Medulla oblongata (tissue), 1 donor: ENCODE data around the gene DOCK9.

Experiments used
- DNase-seq: peaks from one replicate; pipeline ENCODE4 v3.0.0-alpha.2; 2015; ENCODE audit errors: extremely low spot score

DOCK9 gene

GRCh38 chr13:98853771-98854221, 124.1 kb downstream of the DOCK9 start:
- no peak for DNase-seq

- no peak for DNase-seq
Observed at GRCh38 chr13:98851276-98851675, 126.6 kb downstream of the DOCK9 start.

DNA sequence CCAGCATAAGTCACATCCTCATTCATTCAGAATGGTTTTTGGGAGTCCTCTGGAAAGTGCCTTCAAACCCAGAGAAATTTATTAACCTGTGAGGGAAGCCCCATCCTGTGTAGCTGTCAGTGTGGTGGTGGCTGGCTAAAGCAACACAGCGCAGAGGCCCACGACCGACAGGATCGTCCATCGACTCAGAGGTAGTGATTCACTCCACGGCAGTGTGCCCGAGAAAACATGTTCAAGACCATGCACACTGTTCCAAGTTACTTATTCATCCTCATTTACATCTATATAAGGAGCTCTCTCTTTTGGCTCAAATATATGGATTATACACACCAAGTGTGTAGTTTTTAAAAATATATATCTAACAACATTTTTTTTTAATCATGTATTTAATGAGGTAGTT, 129.1 kb downstream of the DOCK9 start:
- DNase-seq, result no peak

DNA sequence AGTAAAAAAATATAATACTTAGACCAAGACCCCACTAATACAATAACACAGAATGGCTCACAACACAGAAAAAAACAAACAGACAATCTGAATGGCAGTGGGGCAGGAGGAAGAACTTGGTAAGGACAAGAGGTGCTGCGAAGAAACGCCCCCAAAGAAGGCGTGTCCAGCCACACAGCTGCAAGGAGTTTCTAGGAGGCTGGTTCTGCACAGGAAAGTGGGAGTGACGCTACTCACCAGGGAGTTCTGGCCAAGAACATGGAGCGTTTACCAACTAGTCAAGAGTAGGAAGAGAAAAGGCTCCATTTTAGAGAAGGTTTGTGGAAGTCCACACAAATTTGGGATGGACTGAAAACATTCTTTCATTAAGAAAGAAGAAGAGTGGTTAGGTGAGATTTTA, 130.1 kb downstream of the DOCK9 start:
- DNase-seq, result no peak

DNA sequence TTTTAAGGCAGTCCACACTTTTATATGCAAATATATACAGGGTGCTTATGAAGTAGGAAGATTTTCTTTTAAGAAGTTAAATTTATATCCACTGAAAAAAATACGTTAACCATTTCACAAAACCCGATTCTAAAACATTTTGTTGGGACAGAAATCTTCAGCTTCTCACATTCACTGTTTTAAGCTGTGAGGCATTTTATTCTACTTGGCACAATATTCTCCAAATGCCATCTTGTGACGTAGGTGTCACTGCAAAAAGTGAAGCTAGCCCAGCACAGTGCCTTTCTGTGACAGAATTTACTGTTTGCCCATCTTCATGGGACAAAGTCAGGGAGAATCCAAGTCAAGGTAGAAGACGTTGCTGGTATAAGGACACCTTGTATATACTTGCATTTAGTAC, 130.9 kb downstream of the DOCK9 start:
- no peak for DNase-seq

DNA sequence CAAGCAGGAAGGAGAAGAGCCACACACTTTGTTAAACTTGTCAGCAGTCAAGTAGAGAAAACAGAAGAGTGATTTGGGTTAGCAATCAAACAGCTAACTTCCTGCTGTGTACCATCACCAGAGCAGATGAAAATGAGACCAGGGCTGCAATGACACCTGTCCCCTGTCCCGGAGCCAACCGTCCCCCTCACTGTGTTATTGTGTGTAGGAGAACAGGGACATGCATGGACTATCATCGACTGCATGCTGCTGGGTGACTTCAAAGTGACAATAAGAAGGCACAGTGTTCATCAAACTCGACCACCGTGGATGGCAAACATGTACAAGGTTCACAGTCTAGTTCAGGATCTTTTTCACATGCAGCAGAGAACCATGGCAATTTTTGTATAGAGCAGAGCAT, 131.3 kb downstream of the DOCK9 start:
- no peak for DNase-seq

GRCh38 chr13:98845742-98846141, 132.1 kb downstream of the DOCK9 start:
- no peak for DNase-seq

DNA sequence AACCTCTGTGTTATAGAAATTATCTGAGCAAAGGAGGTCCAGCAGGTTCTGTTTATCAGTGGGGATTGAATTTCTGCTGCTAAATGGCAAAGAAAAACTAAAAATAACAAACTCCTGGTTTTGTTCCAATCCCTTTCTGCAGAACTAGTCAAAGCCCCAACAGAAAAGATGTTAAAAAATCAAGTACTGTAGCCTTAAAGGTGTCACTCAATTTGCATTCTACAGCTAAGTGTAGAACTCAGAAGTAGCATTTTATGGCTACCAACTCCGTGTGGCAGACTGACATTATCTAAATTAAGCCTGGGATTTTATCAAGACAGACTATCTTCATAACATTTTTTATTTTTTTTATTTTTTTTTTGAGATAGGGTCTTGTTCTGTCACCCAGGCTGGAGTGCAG, 133.8 kb downstream of the DOCK9 start:
- DNase-seq, result no peak

DNA sequence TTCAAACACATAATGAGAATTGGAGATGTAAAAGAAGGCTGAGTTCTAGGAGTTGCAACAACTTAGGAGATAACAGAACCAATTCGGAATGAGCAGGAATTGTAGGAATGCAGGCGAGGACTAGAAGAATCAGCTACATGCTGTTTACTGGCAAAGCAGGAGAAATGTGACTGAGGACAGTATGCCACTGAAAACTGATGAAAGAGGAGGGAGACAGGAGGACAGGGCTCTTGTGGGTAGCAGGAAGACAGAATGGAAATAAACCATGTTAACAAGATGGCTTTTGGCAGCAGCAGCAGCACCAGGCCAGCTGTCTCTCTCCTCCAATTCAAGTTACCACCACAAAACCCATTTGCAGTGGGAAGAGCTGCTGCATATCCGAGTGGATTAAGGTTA, 134.4 kb downstream of the DOCK9 start:
- DNase-seq, result peak; percentile 40

GRCh38 chr13:98842858-98843481, 134.9 kb downstream of the DOCK9 start:
- peak; percentile 89 for DNase-seq

DNA sequence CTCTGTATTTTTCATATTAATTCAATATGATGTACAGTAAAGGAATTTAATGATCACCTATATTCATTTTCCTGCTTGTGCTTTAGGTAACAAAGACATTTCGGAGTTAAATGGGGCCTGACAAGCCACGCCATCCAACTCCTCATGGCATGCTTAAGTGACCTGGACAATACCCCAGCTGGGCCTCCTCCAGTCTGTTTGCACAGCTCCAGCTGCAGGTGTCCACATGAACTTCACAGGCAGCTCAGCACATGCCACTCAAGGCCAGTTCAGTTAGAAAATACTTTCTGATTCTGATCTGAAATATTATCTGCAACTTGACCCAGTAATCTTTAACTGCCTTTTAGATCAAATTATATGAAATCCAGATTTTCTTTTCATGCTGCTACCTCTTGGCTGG, 135.8 kb downstream of the DOCK9 start:
- no peak for DNase-seq

DNA sequence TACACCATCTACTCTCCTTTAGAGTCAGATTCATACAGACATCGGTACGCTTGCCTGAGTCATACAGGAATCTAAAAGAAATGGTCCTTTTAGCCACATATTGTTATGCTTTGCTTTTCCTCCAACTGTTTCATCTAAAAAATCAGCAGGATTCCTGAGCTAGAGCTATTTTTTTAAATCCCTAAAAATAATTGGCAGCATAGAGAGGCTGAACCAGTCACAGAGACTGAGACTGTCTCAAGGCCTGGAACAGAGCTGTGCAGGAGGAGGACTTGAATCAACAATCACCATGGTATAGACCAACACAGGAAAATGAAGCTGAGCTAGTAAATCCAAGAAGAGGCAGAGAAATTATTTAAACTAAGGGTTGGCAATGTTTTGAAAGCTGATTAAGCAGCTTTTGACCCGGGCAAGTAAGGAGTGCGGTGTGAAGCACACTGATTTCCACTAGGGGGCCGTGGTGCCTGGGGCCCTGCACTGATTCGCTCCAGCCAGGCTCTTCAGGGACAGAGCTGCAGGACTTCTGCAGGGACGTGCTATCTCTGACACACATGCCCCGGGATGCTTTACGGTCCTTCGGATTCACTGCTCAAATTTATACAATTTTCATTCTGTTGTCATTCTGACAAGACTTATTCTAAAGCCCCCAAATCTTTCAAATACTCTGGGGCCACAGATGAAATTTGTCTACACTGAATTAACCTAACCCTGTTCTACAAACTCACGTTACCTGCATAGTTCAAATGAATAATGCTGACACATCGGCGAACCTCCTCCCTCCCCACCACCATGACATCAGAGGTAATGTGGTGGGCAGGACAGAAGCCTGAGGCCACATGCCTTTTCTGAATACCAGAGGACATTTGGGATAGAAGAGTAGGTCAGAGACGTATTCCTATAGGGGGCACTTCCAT, 137.8 kb downstream of the DOCK9 start:
- DNase-seq, result peak; percentile 80

- DNase-seq, result no peak
Observed at GRCh38 chr13:98838776-98839175, 139.1 kb downstream of the DOCK9 start.

DNA sequence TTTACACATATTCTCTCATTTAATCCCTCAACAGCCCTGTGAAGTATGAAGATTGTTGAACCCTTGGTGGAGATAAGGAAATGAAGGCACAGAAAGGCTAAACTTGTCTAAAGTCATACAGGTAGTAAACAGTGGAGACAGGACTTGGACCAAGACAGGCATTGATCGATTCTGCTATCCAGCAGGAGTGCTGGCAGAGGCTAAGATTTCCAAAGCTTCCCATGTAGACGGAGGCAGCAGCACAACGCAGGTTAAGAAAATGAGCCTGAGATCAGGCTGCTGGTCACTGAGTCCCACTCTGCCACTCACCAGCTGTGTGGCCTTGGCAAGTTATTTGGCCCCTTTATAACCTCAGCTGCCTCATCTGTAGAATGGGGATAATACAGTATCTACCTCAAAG, 140.0 kb downstream of the DOCK9 start:
- DNase-seq, result no peak

- no peak for DNase-seq
Observed at GRCh38 chr13:98835156-98835555, 142.7 kb downstream of the DOCK9 start.

GRCh38 chr13:98834254-98834960, 143.5 kb downstream of the DOCK9 start:
- DNase-seq, result peak; percentile 57

DNA sequence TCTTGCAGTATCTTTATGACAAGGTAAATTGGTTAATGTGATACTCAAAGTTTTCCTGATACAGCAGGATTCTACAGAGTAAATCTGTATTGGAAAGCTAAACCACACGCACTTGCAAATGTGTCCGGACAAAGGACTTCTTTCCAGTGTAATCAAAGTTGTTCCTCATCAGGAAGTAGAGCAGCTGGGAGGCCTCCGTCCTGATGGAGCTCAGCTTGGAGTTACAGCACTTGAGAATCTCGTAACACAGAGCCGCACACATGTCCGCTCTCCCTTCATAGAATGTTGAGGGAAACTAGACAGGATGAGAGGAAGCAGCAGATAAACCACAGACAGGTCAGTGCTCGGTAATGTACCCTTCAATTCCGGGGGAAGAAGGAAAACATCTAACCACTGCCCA, 146.6 kb downstream of the DOCK9 start:
- no peak for DNase-seq

DNA sequence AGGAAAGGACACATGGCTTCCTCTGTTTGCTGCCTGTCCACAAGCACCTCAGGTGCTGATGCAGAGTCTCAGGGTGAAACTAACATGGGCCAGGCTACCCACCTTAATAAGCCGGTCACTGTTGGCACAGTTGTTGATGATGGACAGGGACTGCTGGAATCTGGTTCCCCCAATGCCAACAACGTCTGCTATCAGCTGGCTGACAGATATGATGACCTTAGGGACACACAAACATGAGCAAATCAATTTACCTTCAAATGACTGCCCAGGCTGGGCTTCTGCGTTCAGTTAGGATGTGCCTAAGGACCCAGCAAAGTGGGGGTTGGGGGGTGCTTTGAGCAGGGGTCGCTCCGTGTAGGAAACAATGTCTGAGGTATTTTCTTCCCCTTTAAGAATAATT, 148.3 kb downstream of the DOCK9 start:
- DNase-seq, result no peak

DNA sequence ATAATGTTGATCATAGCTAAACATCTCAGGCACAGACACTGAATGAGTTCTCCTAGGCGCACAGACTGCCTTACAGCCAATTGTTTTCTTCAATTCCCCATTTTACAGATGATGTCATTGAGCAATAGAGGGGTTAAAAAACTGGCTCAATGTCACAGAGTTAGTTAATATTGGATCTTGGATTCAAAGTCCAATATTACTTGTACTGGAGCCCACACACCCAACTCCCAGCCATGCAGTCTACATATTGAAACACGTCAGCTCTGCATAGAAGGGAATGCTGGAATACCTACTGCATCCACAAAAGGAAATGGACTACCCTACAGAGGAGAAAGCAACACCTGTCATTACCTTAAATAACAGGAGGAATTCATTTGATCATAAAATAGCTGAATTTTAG, 149.2 kb downstream of the DOCK9 start:
- DNase-seq, result no peak

- DNase-seq, result no peak
Observed at GRCh38 chr13:98827449-98827848, 150.4 kb downstream of the DOCK9 start.

- no peak for DNase-seq
Observed at GRCh38 chr13:98826146-98826545, 151.7 kb downstream of the DOCK9 start.

- no peak for DNase-seq
Observed at GRCh38 chr13:98825659-98826058, 152.2 kb downstream of the DOCK9 start.
